ENCODE measurements around the gene HS6ST3. TPM values are rescaled to one million over a fixed set of nuclear protein-coding genes. Genes with fewer than 3 reads are reported as not detected.

HS6ST3 gene
- polyA plus RNA-seq, 1 donor = 1.4 TPM

DNA sequence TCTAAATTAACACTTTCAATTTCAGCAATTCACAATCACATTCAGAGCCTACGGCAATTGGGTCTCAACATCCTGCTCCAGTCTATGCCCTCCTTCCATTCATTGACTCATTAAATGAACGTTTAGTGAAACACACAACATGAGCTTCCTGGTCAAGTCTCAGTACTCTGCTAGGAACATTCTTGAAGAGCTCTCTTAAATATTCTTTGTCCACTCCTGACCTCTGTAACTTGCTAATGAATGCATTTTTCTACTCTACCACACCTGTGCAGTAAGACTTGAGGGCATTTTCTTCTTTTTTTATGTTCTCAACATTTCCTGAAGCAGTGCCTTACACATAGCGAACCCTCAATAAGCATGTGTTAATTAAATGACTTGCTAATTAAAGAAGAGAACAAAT, 735.7 kb downstream of the HS6ST3 start:
- no peaks in the 10 kb centered on the region for H3K27me3 ChIP-seq (ENCODE audit: control insufficient read depth, insufficient read depth, low read length)
- H3K9me3 ChIP-seq (ENCODE audit: control insufficient read depth, low read depth, low read length) = no peaks in the 10 kb centered on the region
- H3K27ac ChIP-seq (ENCODE audit: low read length) = no peak overlapping the region
- DNase-seq = no peak
- WGBS (ENCODE audit: insufficient coverage, low lambda C conversion rate) = 100% methylated on average over 2 of the region's 3 CpGs
- no peak overlapping the region for H3K4me3 ChIP-seq (ENCODE audit: low read length)
- no peaks in the 10 kb centered on the region for H3K4me1 ChIP-seq (ENCODE audit: control insufficient read depth, insufficient read depth, low read length)
- no peaks in the 10 kb centered on the region for H3K36me3 ChIP-seq (ENCODE audit: control insufficient read depth, insufficient read depth, low read length)

DNA sequence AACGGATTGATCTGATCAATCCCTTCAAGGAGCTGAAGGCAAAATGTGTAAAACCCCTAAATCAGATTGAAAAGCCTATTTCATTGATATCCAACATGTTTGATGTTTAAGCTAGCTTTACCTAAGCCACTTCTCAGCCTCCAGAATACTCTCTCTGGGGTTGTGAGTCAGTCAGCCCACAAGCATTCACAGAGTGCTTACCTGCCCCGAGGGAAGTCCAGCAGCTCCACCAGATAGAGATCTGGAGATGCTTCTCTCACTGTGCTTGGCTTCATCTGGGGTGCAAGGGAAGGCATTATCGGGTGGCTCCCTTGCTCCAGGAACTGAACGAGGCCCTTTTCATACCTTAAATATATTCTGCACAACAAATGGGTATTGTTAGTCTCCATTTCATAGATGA, 744.7 kb downstream of the HS6ST3 start:
- no peaks in the 10 kb centered on the region for H3K36me3 ChIP-seq (ENCODE audit: control insufficient read depth, insufficient read depth, low read length)
- H3K9me3 ChIP-seq (ENCODE audit: control insufficient read depth, low read depth, low read length) = no peaks in the 10 kb centered on the region
- no peak for DNase-seq
- H3K4me3 ChIP-seq (ENCODE audit: low read length) = no peak overlapping the region
- WGBS (ENCODE audit: insufficient coverage, low lambda C conversion rate) = no CpG with 5 or more reads among the region's 4 CpGs
- H3K27me3 ChIP-seq (ENCODE audit: control insufficient read depth, insufficient read depth, low read length) = no peaks in the 10 kb centered on the region
- H3K27ac ChIP-seq (ENCODE audit: low read length) = no peak overlapping the region
- H3K4me1 ChIP-seq (ENCODE audit: control insufficient read depth, insufficient read depth, low read length) = no peaks in the 10 kb centered on the region

DNA sequence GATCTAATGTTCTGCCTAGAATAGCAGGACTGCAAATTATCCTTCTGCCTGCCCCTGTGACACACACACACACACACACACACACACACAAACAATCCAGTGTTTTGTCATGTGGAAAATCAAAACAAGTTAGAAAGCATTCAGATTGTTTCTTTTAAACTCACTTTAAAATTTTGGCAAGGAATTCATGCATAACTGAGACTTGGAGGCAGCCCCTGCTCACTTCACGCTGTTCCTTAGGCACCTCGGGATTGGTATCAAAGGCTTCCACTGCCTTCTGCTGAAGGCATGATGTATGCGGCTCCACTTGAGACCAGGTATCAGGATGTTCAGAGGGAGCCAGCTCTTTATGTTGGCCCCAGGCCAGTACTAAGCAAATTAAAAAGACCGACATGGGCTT, 745.6 kb downstream of the HS6ST3 start:
- H3K4me3 ChIP-seq (ENCODE audit: low read length) = no peak overlapping the region
- DNase-seq = no peak
- H3K27me3 ChIP-seq (ENCODE audit: control insufficient read depth, insufficient read depth, low read length) = no peaks in the 10 kb centered on the region
- H3K27ac ChIP-seq (ENCODE audit: low read length) = no peak overlapping the region
- H3K36me3 ChIP-seq (ENCODE audit: control insufficient read depth, insufficient read depth, low read length) = no peaks in the 10 kb centered on the region
- no peaks in the 10 kb centered on the region for H3K4me1 ChIP-seq (ENCODE audit: control insufficient read depth, insufficient read depth, low read length)
- no CpG with 5 or more reads among the region's 4 CpGs for WGBS (ENCODE audit: insufficient coverage, low lambda C conversion rate)
- H3K9me3 ChIP-seq (ENCODE audit: control insufficient read depth, low read depth, low read length) = no peaks in the 10 kb centered on the region

DNA sequence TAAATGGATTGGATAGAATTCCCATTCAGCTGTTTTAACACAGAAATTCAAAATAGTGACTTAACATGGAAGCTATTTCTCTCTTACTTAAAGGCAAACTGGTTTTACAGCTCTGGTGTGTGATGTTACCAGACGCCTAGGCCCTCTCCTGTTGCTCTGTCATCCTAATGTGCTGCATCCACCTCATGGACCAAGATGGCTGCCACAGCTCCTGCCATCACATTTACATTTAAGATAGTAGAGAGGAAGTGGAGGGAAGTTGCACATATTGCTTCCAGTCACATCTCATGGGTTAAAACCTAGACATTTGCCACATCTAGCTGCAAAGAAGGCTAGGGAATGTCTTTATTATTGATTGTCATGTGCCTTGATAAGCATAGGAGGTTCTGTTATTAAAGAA, 746.8 kb downstream of the HS6ST3 start:
- no CpG with 5 or more reads among the region's 1 CpG for WGBS (ENCODE audit: insufficient coverage, low lambda C conversion rate)
- no peaks in the 10 kb centered on the region for H3K36me3 ChIP-seq (ENCODE audit: control insufficient read depth, insufficient read depth, low read length)

DNA sequence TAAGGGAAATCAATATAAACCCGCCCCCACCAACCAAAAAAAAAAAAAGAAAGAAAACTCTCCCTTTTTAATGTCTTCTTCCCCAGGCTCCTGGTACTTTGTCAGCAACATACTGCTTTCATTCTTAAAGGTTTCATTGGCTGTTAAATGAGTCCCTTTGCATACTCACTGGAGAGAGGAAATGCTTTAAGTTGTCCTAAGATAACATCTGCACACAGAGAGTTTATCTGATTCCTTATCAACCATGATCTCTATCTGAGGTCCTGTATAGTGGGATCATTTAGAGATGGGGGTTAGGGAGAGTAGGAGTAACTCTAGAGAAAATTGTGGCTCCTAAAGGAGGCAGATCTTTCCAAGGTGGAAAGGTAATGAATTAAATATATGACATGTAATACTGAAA, 747.9 kb downstream of the HS6ST3 start:
- Histone ChIP-seq H3K4me1 (ENCODE audit: control insufficient read depth, insufficient read depth, low read length) (no peaks in the 10 kb centered on the region), H3K27me3 (ENCODE audit: control insufficient read depth, insufficient read depth, low read length) (no peaks in the 10 kb centered on the region), H3K4me3 (ENCODE audit: low read length) (no peak overlapping the region), H3K36me3 (ENCODE audit: control insufficient read depth, insufficient read depth, low read length) (no peaks in the 10 kb centered on the region), H3K9me3 (ENCODE audit: control insufficient read depth, low read depth, low read length) (no peaks in the 10 kb centered on the region), H3K27ac (ENCODE audit: low read length) (no peak overlapping the region)
- no peak for DNase-seq
- no CpG with 5 or more reads among the region's 1 CpG for WGBS (ENCODE audit: insufficient coverage, low lambda C conversion rate)

More for the DNA sequence above, 746.8 kb downstream of the HS6ST3 start:
- DNase-seq = no peak
- Histone ChIP-seq H3K9me3 (ENCODE audit: control insufficient read depth, low read depth, low read length) (no peaks in the 10 kb centered on the region), H3K27ac (ENCODE audit: low read length) (no peak overlapping the region), H3K4me3 (ENCODE audit: low read length) (no peak overlapping the region), H3K4me1 (ENCODE audit: control insufficient read depth, insufficient read depth, low read length) (no peaks in the 10 kb centered on the region), H3K27me3 (ENCODE audit: control insufficient read depth, insufficient read depth, low read length) (no peaks in the 10 kb centered on the region)

DNA sequence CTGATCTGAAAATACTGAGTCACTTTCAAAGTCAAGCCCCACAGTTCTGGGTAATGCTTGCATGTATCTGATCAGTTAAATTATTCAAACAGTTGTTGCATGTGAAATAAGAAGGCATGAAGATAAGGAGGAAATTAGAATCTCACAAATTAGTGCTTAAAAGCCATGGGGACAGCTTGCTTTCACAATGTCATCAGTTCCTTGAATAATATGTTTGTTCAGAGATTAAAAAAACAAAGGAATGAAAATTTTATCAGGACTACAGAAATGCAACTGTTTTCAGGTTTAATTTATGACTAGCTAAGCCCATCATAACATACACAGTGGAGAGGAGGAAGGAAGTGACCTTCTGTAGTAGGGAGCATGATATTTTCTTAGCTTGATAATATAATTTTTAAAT, 754.3 kb downstream of the HS6ST3 start:
- peaks cover 6% of the 10 kb centered on the region for H3K4me1 ChIP-seq (ENCODE audit: control insufficient read depth, insufficient read depth, low read length)
- H3K27me3 ChIP-seq (ENCODE audit: control insufficient read depth, insufficient read depth, low read length) = no peaks in the 10 kb centered on the region
- H3K36me3 ChIP-seq (ENCODE audit: control insufficient read depth, insufficient read depth, low read length) = no peaks in the 10 kb centered on the region
- no peak overlapping the region for H3K4me3 ChIP-seq (ENCODE audit: low read length)
- DNase-seq = no peak
- H3K27ac ChIP-seq (ENCODE audit: low read length) = no peak overlapping the region
- no peaks in the 10 kb centered on the region for H3K9me3 ChIP-seq (ENCODE audit: control insufficient read depth, low read depth, low read length)

DNA sequence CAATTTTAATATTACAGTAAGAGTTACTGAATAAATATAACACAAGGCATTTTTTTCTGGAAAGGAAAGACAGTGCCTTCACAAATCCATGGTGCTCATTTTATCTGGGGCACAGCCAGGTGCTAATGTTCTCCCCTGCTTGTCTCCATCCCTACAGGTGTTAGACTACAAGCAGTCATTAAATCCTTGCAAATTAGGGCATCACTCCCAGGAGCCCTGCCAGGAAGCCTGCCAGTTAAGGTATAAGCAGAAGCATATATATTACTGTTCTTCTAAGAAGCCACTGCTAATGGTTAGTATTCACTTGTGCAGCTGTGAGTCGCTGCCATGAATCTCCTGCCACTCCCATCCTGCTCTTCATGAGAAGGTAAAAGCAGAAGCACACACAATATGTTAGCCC, 754.7 kb downstream of the HS6ST3 start:
- no CpG with 5 or more reads among the region's 1 CpG for WGBS (ENCODE audit: insufficient coverage, low lambda C conversion rate)
- Histone ChIP-seq H3K9me3 (ENCODE audit: control insufficient read depth, low read depth, low read length) (no peaks in the 10 kb centered on the region), H3K36me3 (ENCODE audit: control insufficient read depth, insufficient read depth, low read length) (no peaks in the 10 kb centered on the region), H3K27ac (ENCODE audit: low read length) (no peak overlapping the region), H3K4me1 (ENCODE audit: control insufficient read depth, insufficient read depth, low read length) (peaks cover 6% of the 10 kb centered on the region), H3K4me3 (ENCODE audit: low read length) (no peak overlapping the region), H3K27me3 (ENCODE audit: control insufficient read depth, insufficient read depth, low read length) (no peaks in the 10 kb centered on the region)
- no peak for DNase-seq

DNA sequence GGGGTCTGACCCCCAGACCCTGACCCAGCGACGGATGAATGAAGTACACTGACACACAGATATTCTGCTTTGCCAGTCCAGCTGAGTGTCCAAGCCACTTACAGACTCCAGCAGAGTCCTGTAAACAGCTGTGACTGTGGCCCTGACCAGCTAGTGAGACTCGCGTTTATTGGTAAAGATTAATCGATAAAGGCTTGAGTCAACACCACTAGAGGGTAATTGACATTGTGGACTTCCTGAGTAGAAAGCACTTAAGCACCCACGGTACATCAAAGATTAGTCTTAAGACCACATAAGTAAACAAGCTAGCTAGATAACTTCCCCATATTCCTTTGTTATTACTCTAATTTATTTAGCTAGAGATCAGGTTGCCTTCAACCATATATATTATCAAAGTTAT, 758.4 kb downstream of the HS6ST3 start:
- H3K27ac ChIP-seq (ENCODE audit: low read length) = peak overlapping the region; percentile 45
- no peaks in the 10 kb centered on the region for H3K36me3 ChIP-seq (ENCODE audit: control insufficient read depth, insufficient read depth, low read length)
- H3K27me3 ChIP-seq (ENCODE audit: control insufficient read depth, insufficient read depth, low read length) = no peaks in the 10 kb centered on the region
- peaks cover 6% of the 10 kb centered on the region for H3K4me1 ChIP-seq (ENCODE audit: control insufficient read depth, insufficient read depth, low read length)
- no peak overlapping the region for H3K4me3 ChIP-seq (ENCODE audit: low read length)
- no peaks in the 10 kb centered on the region for H3K9me3 ChIP-seq (ENCODE audit: control insufficient read depth, low read depth, low read length)
- peak; percentile 13 to 65 for DNase-seq
- WGBS (ENCODE audit: insufficient coverage, low lambda C conversion rate) = no CpG with 5 or more reads among the region's 6 CpGs

DNA sequence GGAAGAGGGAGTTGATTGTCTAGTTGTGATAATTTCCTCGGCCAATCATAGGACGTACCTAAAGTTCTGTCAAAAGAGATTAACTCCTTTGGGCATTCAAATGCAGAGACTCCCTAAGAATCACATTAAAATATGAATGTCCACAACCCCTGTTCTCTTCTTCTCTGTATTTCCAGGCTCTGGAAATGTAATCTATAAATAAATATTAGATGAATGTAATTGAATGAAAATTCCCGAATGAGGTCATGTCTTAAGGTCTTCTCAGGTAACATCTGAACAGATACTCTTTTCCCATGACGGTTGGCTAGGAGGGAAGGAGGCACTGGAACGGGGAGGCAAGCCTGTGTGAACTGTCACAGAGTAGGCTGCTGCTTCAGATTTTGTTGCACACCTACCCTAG, 759.2 kb downstream of the HS6ST3 start:
- H3K4me3 ChIP-seq (ENCODE audit: low read length) = no peak overlapping the region
- no peak overlapping the region for H3K27ac ChIP-seq (ENCODE audit: low read length)
- no CpG with 5 or more reads among the region's 5 CpGs for WGBS (ENCODE audit: insufficient coverage, low lambda C conversion rate)

DNA sequence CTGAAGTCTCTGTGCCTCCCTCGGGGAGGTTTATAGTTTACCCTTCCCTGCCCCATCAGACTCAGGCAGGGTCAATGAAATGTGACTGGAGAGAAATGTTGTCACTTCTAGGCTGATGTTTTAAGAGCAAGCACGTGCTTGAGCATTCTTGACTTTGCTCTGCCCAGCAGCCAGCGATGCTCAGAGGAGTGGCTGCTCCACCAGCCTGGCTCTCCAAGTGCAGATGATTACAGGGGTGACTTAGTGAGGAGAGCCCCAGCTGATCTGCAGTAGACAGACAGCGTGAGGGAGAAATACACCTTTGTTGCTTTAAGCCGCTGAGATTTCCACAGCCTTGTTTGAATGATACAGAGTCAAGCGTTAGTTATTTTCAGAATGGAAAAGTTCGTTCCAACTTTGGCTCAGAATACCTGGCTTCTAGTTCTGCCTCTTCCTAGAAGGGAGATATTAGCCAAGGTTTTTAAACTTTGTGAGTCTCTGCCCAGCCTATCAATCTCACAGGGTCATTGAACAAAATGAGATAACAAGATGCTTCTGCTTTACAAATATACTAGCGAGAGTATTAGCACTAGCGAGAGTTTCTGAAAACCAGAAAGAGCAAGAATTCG, 760.7 kb downstream of the HS6ST3 start:
- no peaks in the 10 kb centered on the region for H3K36me3 ChIP-seq (ENCODE audit: control insufficient read depth, insufficient read depth, low read length)
- DNase-seq = no peak
- H3K27ac ChIP-seq (ENCODE audit: low read length) = no peak overlapping the region
- 100% methylated on average over 1 of the region's 10 CpGs for WGBS (ENCODE audit: insufficient coverage, low lambda C conversion rate)
- H3K27me3 ChIP-seq (ENCODE audit: control insufficient read depth, insufficient read depth, low read length) = no peaks in the 10 kb centered on the region
- peaks cover 3% of the 10 kb centered on the region for H3K9me3 ChIP-seq (ENCODE audit: control insufficient read depth, low read depth, low read length)
- no peak overlapping the region for H3K4me3 ChIP-seq (ENCODE audit: low read length)
- H3K4me1 ChIP-seq (ENCODE audit: control insufficient read depth, insufficient read depth, low read length) = peaks cover 6% of the 10 kb centered on the region

More for the DNA sequence above, 759.2 kb downstream of the HS6ST3 start:
- no peaks in the 10 kb centered on the region for H3K36me3 ChIP-seq (ENCODE audit: control insufficient read depth, insufficient read depth, low read length)
- H3K27me3 ChIP-seq (ENCODE audit: control insufficient read depth, insufficient read depth, low read length) = no peaks in the 10 kb centered on the region
- peaks cover 3% of the 10 kb centered on the region for H3K9me3 ChIP-seq (ENCODE audit: control insufficient read depth, low read depth, low read length)
- DNase-seq = peak in 1 of 2 donors; percentile 5
- H3K4me1 ChIP-seq (ENCODE audit: control insufficient read depth, insufficient read depth, low read length) = peaks cover 6% of the 10 kb centered on the region

DNA sequence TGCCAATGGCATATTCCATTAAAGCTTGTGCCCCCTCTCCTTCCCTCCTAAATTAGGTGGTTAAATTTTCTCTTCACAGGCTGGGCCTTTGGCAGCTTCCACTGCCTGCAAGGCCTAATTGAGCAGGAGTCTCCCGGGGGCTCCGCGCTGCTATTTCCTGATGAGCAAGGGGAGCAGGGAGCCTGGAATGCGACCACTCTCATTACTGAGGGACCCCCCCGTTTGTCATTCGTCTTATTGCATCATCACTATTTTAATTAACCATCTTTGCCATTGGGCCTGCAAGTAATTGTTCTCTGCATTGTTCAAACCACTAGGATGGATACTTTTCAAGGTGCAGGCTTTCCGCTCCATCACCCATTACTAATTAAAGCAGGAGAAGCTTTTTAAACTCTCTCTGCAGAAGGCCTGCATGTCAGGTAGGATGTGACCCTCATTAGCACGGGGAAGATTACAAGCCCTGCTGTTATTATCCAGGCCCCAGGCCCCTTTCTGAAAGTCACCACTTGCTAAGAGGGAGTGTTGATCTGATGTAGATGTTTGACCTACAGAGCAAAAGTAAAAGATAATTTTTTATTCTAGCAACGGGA, 762.0 kb downstream of the HS6ST3 start:
- Histone ChIP-seq H3K4me3 (ENCODE audit: low read length) (no peak overlapping the region), H3K27me3 (ENCODE audit: control insufficient read depth, insufficient read depth, low read length) (no peaks in the 10 kb centered on the region)
- 0% methylated on average over 1 of the region's 9 CpGs for WGBS (ENCODE audit: insufficient coverage, low lambda C conversion rate)

More for the DNA sequence above, 762.0 kb downstream of the HS6ST3 start:
- Histone ChIP-seq H3K36me3 (ENCODE audit: control insufficient read depth, insufficient read depth, low read length) (no peaks in the 10 kb centered on the region), H3K27ac (ENCODE audit: low read length) (no peak overlapping the region), H3K4me1 (ENCODE audit: control insufficient read depth, insufficient read depth, low read length) (peaks cover 6% of the 10 kb centered on the region), H3K9me3 (ENCODE audit: control insufficient read depth, low read depth, low read length) (peaks cover 3% of the 10 kb centered on the region)
- DNase-seq = no peak

Data from large intestine (tissue), 3 donors.